NCI-H526 (cell line): Measurements from ENCODE around the gene ZCCHC10.
"Not testable (repeated sequence)": the region's sequence is repeated elsewhere in the genome, so short reads cannot be mapped to it uniquely, and the experiment has no call there.

ENCODE experiments used
- DNase-seq, 2 experiments: peaks; one replicate each; lab custom pipeline; 2025; lab: John Stamatoyannopoulos, UW

Gene ZCCHC10

DNA sequence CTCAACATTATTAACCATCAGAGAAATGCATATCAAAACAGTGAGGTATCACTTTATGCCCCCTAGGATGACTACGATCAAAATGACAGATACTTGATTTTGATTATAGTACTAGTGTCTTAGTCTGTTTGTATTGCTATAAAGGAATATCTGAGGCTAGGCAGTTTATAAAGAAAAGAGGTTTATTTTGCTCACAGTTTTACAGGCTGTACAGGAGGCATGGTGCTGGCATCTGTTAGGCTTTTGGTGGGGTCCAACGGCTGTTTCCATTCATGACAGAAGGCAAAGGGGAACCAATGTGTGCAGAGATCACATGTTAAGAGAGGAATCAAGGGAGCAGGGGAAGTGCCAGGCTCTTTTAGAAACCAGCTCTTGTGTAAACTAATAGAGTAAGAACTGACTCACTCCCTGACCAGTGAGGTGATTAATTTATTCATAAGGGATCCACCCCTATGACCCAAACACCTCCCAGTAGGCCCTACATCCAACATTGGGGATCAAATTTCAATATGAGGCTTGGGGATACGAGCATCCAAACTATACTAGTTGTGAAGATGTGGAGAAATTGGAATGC lies 46.9 kb downstream of the ZCCHC10 start:
- DNase-seq: peak in 1 of 2 experiments; percentile 3

DNA sequence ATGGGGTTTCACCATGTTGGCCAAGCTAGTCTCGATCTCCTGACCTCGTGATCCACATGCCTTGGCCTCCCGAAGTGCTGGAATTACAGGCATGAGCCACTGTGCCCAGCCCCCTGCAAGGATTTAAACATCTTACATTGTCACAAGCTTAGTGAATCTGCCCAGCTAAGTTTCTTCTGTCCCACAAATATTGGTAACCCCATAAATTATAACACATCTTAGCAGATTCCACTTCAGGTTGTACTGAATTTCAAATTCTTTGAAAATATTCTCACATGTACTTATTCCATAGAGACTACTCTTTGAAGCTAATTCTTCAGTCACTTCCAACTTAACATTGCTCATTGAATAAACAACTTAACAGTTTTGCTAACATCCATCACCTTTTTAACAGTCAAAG lies 49.5 kb downstream of the ZCCHC10 start:
- DNase-seq: no peak

DNA sequence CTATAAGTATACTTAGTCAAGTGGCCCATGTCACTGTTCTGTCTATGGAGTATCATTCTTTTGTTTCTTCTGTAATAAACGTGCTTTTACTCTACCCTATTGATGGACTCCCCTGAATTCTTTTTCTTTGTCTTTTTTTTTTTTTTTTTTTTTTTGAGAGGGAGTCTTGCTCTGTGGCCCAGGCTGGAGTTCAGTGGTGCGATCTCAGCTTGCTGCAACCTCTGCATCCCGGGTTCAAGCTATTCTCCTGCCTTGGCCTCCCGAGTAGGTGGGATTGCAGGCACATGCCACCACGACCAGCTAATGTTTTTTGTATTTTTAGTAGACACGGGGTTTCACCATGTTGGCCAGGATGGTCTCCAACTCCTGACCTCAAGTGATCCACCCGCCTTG lies 53.9 kb downstream of the ZCCHC10 start:
- not testable (repeated sequence) for DNase-seq

DNA sequence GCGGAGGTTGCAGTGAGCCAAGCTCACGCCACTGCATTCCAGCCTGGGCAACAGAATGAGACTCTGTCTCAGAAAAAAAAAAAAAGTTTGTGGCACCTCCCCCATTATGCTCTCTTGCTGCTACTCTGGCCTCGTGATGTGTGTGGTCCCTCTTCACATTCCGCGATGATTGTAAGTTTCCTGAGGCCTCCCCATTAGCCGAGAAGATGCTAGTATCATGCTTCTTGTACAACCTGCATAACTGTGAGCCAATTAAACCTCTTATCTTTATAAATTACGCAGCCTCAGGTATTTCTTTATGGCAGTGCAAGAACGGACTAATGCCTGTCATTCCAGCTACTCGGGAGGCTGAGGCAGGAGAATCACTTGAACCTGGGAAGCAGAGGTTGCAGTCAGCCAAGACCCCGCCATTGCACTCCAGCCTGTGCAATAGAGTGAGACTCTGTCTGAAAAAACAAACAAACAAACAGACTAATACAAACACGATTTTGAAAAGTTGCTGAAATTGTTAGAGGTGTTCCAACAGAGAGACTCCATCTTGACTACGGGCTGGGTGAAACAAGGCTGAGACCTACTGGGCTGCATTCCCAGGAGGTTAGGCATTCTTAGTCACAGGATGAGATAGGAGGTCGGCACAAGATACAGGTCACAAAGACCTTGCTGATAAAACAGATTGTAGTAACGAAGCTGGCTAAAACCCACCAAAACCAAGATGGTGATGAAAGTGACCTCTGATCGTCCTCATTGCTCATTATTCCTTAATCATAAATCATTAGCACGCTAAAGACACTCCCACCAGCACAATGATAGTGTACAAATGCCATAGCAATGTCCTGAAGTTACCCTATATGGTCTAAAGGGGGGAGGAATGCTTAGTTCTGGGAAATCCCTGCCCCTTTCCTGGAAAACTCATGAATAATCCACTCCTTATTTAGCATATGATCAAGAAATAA lies 54.6 kb downstream of the ZCCHC10 start:
- no peak for DNase-seq

DNA sequence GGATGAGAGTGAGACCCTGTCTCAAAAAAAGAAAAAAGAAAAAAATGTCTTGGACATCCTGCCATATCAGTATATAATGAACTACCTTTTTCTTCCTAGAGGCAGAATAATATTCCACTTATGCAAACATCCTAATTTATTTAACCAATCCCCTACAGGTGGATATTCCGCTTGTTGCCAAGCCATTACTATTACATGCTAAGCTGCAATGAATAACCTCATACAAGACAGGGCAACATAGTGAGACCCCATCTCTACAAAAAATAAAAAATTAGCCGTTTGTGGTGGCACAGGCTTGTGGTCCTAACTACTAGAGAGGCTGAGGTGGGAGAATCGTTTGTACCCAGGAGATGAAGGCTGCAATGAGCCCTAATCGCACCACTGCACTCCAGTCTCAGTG lies 61.2 kb downstream of the ZCCHC10 start:
- no peak for DNase-seq

DNA sequence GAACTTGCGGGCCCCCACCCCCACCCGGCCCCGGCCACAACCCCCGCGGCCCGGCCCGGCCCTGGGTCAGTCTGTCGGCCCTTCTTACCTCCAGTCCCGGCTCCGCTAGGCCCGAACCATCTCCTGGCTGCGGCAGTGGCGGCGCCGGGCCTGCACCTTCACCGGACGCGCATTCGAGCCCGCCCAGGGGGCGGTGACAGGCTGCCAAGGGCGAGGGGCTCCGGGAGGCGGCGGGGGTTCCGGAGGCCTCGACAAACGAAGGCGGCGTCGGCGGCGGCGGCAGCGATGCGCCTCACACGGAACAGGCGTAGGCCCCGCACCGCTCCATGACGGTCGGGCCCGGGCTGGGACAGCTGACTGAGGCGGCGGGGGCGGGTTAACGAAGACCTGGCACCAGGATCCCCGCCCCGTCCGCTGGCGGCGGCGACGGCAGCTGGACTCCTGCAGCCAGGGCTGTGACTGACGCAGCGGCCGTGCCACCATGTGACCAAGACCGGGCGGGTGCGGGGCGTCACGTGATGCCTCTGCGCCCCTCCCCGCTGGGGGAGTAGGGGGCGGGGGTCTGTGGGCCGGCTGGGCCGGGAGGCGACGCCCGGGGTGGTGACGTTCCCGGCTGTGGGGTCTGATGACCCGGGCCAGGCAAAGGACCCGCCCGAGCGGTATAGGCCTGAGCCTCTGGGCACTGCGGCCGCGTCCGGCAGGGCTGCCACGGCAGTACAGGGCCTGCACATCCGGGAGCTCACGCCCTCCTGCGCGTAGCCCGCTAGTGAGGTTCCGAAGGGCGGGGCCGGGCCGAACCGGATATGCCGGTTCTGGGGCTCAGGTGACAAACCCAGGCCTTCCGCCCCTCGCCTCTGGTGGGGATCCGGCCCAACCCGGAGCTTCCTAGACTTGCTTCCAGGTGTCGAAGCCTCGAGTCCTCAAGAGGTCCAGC lies 62.9 kb downstream of the ZCCHC10 start, which contains the start of gene AFF4:
Gene AFF4 (minus strand): TSS at position 464 of the 934 bp plus-strand sequence. CDS start 26,445 bp downstream, outside the sequence.
- DNase-seq: peak; percentile 53 to 95

DNA sequence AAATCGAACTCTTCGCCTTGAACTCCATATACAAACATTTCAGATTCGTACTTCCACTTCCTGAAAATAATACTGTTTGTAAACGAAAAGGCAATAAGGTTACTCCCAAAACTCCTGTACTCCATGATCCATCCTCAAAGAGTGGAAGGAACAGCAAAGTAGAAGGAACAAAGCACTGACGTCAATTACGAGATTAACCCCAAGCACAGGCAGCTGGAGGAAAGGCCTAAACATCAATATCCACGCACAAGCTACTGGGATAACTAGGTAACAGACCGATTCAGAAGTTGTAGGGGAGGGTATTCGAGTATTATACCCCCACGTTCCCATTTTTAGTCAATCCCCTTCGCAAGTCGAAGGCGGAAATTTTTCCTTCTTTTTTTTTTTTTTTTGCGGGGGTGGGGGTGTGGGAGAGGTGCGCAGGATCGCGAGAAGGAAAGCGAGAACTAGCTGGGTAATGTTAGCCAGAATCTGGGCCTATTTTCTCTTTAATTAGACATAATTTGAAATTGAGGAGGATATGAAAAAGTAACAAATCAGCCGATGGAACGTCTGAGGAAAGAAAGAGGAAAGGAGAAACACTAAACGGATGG lies 63.8 kb downstream of the ZCCHC10 start:
- peak; percentile 13 to 42 for DNase-seq

DNA sequence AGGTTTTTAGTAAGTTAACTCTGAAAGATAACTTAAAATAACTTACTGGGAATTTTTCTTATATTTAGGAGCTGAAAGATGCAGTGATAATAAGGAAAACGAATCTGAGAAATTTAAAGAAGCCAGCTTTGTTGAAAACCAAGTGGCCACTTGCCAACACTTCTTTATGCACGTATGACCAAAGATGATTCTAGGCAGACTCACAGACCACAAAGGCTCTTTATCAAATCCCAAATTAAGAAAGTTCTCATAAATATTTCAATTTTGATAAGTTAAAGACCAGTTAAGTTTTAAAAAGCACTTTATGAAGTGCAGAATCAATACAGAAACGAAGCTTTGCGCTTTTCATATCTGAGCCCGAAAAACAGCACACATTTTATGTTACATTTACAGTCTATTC lies 64.5 kb downstream of the ZCCHC10 start:
- DNase-seq: no peak

DNA sequence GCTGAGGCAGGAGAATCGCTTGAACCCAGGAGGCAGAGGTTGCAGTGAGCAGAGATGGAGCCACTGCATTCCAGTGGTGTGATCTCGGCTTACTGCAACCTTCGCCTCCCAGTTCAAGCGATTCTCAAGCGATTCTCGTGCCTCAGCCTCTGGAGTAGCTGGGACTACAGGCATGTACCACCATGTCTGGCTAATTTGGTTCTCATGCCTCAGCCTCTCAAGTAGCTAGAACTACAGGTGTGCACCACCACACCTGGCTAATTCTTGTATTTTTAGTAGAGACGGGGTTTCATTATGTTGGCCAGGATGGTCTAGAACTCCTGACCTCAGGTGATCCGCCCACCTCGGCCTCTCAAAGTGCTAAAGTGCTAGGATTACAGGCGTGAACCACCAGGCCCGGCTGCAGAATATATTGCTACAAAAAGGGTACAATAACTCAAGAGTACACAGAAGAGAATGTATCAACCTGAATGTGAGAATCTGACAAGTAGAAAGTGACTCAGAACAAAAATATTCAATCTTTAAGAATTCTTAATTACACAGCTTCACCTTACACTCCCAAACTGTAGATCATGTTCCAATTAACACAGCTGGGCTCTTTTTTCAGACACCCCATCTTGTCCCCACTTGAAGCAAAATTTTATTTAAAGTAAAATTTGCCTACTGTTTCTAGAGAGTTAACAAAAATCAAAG lies 65.1 kb downstream of the ZCCHC10 start:
- DNase-seq: not testable (repeated sequence)

DNA sequence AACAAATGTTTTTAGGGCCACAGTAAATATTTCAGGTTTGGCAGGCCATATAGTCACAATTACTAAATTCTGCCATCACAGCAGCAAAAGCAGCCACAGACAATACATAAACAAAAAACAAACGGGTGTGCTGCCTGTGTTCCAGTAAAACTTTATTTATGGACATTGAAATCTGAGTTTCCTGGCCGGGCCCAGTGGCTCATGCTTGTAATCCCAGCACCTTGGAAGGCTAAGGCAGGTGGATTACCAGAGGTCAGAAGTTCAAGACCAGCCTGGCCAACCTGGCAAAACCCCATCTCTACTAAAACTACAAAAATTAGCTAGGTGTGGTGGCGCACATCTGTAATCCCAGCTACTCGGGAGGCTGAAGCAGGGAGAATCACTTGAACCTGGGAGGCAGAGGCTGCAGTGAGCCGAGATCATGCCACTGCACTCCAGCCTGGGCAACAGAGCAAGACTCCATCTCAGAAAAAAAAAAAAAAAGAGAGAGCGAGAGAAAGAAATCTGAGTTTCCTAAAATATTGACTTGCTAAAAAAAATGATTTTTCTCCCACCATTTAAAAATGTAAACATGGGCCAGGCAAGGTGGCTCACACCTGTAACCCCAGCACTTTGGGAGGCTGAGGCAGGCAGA lies 70.1 kb downstream of the ZCCHC10 start:
- not testable (repeated sequence) for DNase-seq

DNA sequence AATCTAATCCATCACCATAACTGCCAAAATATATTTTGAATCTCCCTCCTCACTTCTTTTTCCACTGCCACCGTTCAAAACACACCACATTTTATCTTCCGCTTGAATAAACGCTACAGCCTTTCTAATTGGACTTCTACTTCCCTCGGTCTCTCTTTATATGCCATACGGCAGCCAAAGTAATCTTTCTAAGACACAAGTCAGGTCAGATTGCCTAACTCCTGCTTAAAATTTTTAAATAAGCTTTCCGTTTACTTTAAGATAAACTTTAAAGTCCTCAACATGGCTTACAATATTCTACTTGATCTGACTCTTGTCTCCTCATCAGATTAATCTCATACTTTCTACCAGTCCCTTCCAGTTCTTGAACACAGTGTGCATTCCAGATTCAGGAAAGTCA lies 72.6 kb downstream of the ZCCHC10 start:
- DNase-seq: no peak

DNA sequence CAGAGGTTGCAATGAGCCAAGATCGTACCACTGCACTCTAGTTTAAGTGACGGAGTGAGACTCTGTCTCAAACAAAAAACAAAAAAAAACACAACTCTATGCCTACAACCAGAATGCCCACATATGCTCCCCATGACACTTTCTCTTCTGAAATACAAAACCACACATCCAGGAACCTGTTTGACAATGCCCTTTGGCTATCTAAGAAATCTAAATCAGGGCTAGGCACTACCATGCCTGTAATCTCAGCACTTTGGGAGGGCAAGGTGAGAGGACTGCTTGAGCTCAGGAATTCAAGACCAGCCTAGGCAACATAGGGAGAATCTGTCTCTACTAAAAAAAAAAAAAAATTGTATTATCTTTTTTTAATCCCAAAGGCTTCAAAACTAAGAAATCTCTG lies 73.5 kb downstream of the ZCCHC10 start:
- DNase-seq: no peak

DNA sequence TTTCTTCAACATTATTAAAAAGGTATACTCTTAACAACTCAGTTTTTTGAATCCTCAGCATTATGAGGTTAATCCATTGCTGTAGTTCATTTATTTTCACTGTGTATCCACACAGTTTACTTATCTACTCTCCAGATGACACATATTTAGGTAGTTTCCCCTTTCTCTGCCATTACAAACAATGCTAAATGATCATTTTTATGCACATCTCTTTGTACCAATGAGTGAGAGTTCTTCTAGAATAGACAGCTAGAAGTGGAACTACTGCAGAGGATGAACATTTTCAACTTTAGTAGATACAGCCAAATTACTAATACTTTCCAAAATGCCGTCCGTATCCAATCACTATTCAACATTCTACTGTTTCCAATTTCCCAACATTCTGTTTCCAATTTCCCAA lies 74.5 kb downstream of the ZCCHC10 start:
- DNase-seq: no peak

DNA sequence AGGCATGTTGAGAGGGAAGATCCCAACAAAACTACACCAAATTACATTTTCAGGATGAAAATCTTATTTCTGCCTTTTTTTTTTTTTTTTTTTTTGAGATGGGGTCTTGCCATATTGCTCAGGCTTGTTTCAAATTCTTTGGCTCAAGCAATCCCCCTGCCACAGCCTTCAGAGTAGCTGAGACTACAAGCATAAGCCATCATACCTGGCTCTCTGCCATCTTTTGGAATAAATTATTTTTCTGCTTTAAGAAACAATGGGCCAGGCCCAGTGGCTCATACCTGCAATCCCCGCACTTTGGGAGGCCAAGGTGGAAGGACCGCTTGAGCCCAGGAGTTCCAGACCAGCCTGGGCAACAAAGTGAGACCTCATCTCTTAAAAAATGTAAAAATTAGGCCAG lies 77.2 kb downstream of the ZCCHC10 start:
- no peak for DNase-seq

DNA sequence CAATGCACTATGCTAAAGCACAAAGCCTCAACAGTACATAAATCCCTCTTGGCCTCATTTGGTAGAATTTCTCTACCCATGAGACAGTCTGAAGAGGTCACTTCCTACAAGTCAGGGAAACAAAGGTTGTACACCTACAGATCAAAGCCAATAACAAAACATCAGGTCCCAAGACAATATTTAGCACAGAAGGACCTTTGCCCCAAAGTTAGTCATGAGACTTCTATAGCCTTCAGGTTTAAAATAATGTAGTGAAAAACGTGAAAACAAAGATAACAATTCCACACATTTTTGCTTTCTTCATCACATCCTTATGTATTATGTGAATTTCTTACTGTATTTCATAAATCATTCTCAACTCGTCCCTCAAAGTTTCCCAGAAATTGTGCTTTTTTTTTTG lies 78.7 kb downstream of the ZCCHC10 start:
- no peak for DNase-seq
